ENCODE data around the gene CAB39. TPM values are rescaled to one million over a fixed set of nuclear protein-coding genes. Genes with fewer than 3 reads are reported as not detected.

CAB39 gene
- total and polyA plus RNA-seq, 2 experiments from 2014 or later, result 18.7 to 67.5 TPM

DNA sequence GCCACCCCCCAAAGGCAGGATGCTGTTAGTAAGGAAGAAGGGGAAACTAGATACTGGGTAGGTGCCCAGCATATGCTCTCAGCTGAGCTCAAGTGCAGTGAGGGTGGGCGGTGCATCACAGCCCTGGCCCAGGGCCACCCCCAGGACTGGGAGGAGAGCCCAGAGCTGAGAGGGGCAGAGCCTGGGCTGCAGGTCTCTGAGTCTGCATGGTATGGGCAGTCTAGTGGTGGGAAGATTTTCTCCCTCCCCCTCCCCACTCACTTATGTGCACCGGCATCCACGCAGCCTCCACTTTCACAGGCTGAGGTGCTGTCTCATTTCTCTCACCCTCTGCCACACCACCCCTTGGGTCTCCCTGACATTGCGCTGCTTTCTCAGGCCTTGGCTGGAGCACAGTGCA is 48.5 kb upstream of the CAB39 start:
- H3K27me3 ChIP-seq (ENCODE audit: insufficient read depth), result no peaks in the 10 kb centered on the region
- no peaks in the 10 kb centered on the region for H3F3A ChIP-seq (replicated peaks; ENCODE audit: low read depth)
- H3K4me2 ChIP-seq, result no peak overlapping the region
- no peaks in the 10 kb centered on the region for H3K9me3 Mint-ChIP-seq
- 0 out of 2 replicates have a peak overlapping the region, but pooled peaks have one; percentile 47 for H2AFZ ChIP-seq
- peaks cover 6% of the 10 kb centered on the region; the same call in 1 of the 2 replicates for H3K9me2 ChIP-seq (ENCODE audit: insufficient read depth)
- H4K20me1 ChIP-seq (replicated peaks; ENCODE audit: insufficient read depth), result no peaks in the 10 kb centered on the region
- peaks cover 12% of the 10 kb centered on the region for H3K4me1 ChIP-seq (ENCODE audit: insufficient read depth)
- H3K27ac ChIP-seq (ENCODE audit: low read depth), result no peak overlapping the region
- H3K4me1 Mint-ChIP-seq, result peaks cover 33% of the 10 kb centered on the region
- no peaks in the 10 kb centered on the region; the same call in 2 of the 3 replicates for H3K36me3 Mint-ChIP-seq (ENCODE audit: low read depth)
- no peaks in the 10 kb centered on the region for H3K79me2 ChIP-seq (replicated peaks; ENCODE audit: insufficient read depth)
- TF ChIP-seq EZH2phosphoT487 (IDR thresholded peaks at IDR 0.05; ENCODE audit: unreplicated experiment) (no peak), STAT1 (IDR thresholded peaks at IDR 0.05; ENCODE audit: unreplicated experiment) (no peak), ZNF114 (CRISPR knock-in tag; IDR thresholded peaks at IDR 0.05) (no peak), POLR2AphosphoS5 (IDR thresholded peaks at IDR 0.05; ENCODE audit: low read depth) (no peak), JUNB (IDR thresholded peaks at IDR 0.05; ENCODE audit: unreplicated experiment) (no peak), CTCF (conservative IDR thresholded peaks at IDR 0.05; ENCODE audit: low read depth in 2 of 2) (no peak), CREB1 (CRISPR knock-in tag; IDR thresholded peaks at IDR 0.05; ENCODE audit: low read depth) (no peak), ZNF331 (CRISPR knock-in tag; IDR thresholded peaks at IDR 0.05; ENCODE audit: low read depth) (no peak), ETS1 (IDR thresholded peaks at IDR 0.05) (no peak)
- TF ChIP-seq, protein P1, sequence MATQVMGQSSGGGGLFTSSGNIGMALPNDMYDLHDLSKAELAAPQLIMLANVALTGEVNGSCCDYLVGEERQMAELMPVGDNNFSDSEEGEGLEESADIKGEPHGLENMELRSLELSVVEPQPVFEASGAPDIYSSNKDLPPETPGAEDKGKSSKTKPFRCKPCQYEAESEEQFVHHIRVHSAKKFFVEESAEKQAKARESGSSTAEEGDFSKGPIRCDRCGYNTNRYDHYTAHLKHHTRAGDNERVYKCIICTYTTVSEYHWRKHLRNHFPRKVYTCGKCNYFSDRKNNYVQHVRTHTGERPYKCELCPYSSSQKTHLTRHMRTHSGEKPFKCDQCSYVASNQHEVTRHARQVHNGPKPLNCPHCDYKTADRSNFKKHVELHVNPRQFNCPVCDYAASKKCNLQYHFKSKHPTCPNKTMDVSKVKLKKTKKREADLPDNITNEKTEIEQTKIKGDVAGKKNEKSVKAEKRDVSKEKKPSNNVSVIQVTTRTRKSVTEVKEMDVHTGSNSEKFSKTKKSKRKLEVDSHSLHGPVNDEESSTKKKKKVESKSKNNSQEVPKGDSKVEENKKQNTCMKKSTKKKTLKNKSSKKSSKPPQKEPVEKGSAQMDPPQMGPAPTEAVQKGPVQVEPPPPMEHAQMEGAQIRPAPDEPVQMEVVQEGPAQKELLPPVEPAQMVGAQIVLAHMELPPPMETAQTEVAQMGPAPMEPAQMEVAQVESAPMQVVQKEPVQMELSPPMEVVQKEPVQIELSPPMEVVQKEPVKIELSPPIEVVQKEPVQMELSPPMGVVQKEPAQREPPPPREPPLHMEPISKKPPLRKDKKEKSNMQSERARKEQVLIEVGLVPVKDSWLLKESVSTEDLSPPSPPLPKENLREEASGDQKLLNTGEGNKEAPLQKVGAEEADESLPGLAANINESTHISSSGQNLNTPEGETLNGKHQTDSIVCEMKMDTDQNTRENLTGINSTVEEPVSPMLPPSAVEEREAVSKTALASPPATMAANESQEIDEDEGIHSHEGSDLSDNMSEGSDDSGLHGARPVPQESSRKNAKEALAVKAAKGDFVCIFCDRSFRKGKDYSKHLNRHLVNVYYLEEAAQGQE (IDR thresholded peaks at IDR 0.05; ENCODE audit: unreplicated experiment), result no peak
- DNase-seq (ENCODE audit: low spot score) (no peak), ATAC-seq (no peak)
- no peak overlapping the region for H3K4me3 Mint-ChIP-seq
- H3K27me3 Mint-ChIP-seq (ENCODE audit: insufficient read depth, low read depth, poor library complexity), result peaks cover 18% of the 10 kb centered on the region
- H3K36me3 ChIP-seq (ENCODE audit: insufficient read depth), result no peaks in the 10 kb centered on the region
- H3K27ac Mint-ChIP-seq, result no peak overlapping the region
- H3K4me3 ChIP-seq, result no peak overlapping the region
